Measurements from ENCODE around the gene ZC3H4.

Gene ZC3H4

DNA sequence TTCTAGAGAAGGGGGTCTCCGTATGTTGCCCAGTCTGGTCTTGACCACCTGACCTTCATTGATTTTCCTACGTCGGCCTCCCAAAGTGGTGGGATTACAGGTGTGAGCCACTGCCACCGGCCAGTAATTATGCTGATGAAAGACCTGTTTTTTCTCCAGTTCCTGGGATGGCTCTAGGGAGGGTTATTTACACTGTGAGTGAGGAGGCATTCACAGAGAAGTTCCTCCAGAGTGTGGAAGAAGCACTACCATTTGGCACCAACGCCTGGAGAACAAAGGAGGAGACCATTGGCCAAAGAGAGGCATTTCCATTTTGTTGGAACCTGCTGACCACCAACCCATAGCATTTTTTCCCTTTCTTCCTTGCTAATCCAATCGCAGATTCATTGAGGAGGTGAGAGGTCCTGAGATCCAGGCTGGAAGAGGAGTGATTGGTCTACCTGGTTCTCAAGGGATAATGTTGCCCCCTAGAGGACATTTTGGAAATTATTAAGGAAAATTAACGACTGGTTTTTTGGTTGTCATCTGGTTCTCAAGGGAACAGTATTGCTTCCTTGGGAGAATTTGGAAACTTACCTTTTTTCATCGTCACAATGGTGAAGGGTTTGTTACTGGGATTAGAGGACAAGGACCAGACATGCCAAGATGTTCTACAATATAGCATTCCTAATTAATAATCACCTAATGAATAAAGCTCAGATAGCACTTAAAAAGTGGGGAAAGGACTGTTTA lies 11.5 kb upstream of the ZC3H4 start:
- no peak overlapping the region for H3K4me3 ChIP-seq (ENCODE audit: low read depth, low read length)
- peak; percentile 42; the same call in 1 of the 2 replicates for TF ChIP-seq CTCF (IDR thresholded peaks at IDR 0.05; ENCODE audit: borderline replicate concordance, insufficient read depth, low read depth, low read length)

GRCh38 chr19:47123406-47123805 lies 9.8 kb upstream of the ZC3H4 start:
- no peak for TF ChIP-seq CTCF (IDR thresholded peaks at IDR 0.05; ENCODE audit: borderline replicate concordance, insufficient read depth, low read depth, low read length)
- no peak overlapping the region for H3K4me3 ChIP-seq (ENCODE audit: low read depth, low read length)

GRCh38 chr19:47122359-47123335 lies 9.1 kb upstream of the ZC3H4 start:
- no peak overlapping the region for H3K4me3 ChIP-seq (ENCODE audit: low read depth, low read length)
- TF ChIP-seq CTCF (IDR thresholded peaks at IDR 0.05; ENCODE audit: borderline replicate concordance, insufficient read depth, low read depth, low read length) = no peak

DNA sequence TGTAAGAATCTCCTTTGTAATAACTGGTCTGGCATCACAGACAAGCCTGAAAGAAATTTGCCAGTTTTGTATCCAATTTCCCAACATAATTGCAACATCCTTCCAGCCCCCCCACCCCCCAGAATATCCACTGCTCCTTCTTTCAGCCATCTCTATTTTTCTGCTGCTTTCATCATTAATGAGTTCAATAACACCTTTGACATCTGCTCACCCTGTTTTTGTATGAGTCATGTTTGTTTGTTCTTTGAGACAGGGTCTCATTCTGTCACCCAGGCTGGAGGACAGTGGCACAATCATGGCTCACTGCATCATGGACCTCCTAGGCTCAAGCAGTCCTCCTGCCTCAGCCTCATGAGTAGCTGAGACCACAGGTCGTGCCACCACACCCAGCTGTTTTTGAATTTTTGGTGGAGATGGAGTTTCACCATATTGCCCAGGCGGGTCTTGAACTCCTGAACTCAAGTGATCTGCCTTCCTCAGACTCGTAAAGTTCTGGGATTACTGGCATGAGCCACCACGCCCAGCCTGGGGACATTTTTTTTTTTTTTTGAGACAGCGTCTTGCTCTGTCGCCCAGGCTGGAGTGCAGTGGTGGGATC lies 7.0 kb upstream of the ZC3H4 start:
- no peak overlapping the region for H3K4me3 ChIP-seq (ENCODE audit: low read depth, low read length)
- no peak for TF ChIP-seq CTCF (IDR thresholded peaks at IDR 0.05; ENCODE audit: borderline replicate concordance, insufficient read depth, low read depth, low read length)

DNA sequence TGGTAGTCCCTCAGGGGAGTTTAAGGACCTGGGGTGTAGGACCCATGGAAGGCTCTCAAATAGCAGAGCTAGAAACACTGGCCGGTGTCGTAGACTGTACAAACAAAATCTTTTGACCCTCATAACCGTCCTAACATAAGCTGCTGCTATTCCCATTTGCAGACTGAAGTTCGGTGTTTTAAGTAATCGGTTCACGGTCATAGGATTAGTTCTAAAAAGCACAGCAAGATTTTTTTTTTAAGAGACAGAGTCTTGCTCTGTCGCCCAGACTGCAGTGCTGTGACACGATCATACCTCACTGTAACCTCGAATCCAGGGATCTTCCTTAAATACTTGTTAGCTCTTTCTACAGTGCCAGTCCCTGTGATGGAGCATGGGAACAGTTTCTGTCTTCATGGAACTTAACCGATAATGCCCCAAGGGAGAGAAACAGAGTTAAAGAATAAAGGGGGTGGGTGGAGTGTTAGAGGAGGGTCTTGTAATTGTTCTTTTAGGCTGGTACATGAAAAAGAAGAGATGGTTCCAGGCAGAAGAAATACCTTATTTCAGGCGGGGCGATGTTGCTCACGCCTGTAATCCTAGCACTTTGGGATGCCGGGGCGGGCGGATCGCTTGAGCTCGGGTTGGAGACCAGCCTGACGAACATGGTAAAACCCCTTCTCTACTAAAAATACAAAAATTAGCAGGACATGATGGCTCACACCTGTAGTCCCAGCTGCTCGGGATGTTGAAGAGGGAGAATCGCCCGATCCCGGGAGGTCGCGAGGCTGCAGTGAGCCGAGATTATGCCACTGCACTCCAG lies 475 bp upstream of the ZC3H4 start:
- peak overlapping the region; percentile 65 for H3K4me3 ChIP-seq (ENCODE audit: low read depth, low read length)
- no peak for TF ChIP-seq CTCF (IDR thresholded peaks at IDR 0.05; ENCODE audit: borderline replicate concordance, insufficient read depth, low read depth, low read length)

- no peak for TF ChIP-seq CTCF (IDR thresholded peaks at IDR 0.05; ENCODE audit: borderline replicate concordance, insufficient read depth, low read depth, low read length)
- peak overlapping the region; percentile 98 for H3K4me3 ChIP-seq (ENCODE audit: low read depth, low read length)
Observed at GRCh38 chr19:47112166-47112996, 1.2 kb downstream of the ZC3H4 start.

All from GM12875 (cell line).